K562 (cell line): ENCODE data around the gene AMPD1. TPM values are rescaled to one million over a fixed set of nuclear protein-coding genes. Genes with fewer than 3 reads are reported as not detected.

Experiments
- ATAC-seq: fragments of 200-7000 bp; cut with Tn5 transposase; 3 replicates; pipeline ENCODE4 v1.9.1; 2020; ENCODE audit warnings: moderate library complexity
- BruUV-seq: library from RNA; stranded (reverse); fragments of 400-500 nt; replicated peaks from 2 replicates; lab custom pipeline; 2021; lab: Mats Ljungman, UMichigan
- CTCF ChIA-PET: fragments of 300-600 bp; formaldehyde crosslinking; extraction: SDS; loops from one replicate; lab custom pipeline; 2021; ENCODE audit warnings: low intra/inter-chr PET ratio; lab: Yijun Ruan, JAX
- POLR2A ChIA-PET: fragments of 300-600, 350-650 bp; sonication (Branson Sonifier 250); formaldehyde crosslinking; extraction: SDS; loops from one replicate; lab custom pipeline; 2021; ENCODE audit warnings: antibody characterized with exemption, inconsistent platforms; lab: Yijun Ruan, JAX
- DNase-seq, 4 experiments: peaks; one replicate each; pipeline versions ENCODE4 v3.0.0 to v3.0.0-alpha.2; 2011 to 2018; ENCODE audit warnings: low spot score in 3 of 4, mixed read lengths in 3 of 4; ENCODE audit errors: extremely low read depth in 1 of 4
- FAIRE-seq: peaks from 2 replicates; lab custom pipeline; 2011; peaks lifted over from hg19 to GRCh38; lab: Jason Lieb, UNC
- H2AFZ ChIP-seq: 2 replicates; pipeline ENCODE4 v1.6.0; 2011; ENCODE audit warnings: low read depth, low read length, control low read depth, inconsistent platforms
- H3K27ac ChIP-seq: fragments of 200-600 bp; 3 replicates; pipeline ENCODE4 v1.8.0; 2011; ENCODE audit warnings: low read depth, mild to moderate bottlenecking, control low read depth, inconsistent platforms, low read length, moderate library complexity, mixed read lengths; ENCODE audit errors: extremely low read depth
- H3K27me3 ChIP-seq, 2 experiments: fragments of 300-600 bp in 1 of 2; 2 replicates in 1 of 2; 3 replicates in 1 of 2; pipeline versions ENCODE4 v1.6.0 to v1.8.0; 2011; ENCODE audit warnings: inconsistent platforms in 2 of 2, low read length in 2 of 2, mild to moderate bottlenecking in 1 of 2, mixed read lengths in 1 of 2, moderate library complexity in 1 of 2; ENCODE audit not compliant: control insufficient read depth in 2 of 2, insufficient read depth in 2 of 2
- H3K36me3 ChIP-seq: fragments of 300-600 bp; 3 replicates; pipeline ENCODE4 v1.8.0; 2011; ENCODE audit warnings: mild to moderate bottlenecking, low read length, inconsistent platforms; ENCODE audit not compliant: control insufficient read depth, insufficient read depth
- H3K4me1 ChIP-seq, 2 experiments: fragments of 200-600 bp in 1 of 2; replicated peaks in 1 of 2; 2 replicates in 1 of 2; 3 replicates in 1 of 2; pipeline versions ENCODE4 v1.5.1 to v1.8.0; 2011; ENCODE audit warnings: inconsistent platforms in 2 of 2, low read length in 2 of 2, mild to moderate bottlenecking in 1 of 2, mixed read lengths in 1 of 2, moderate library complexity in 1 of 2; ENCODE audit not compliant: control insufficient read depth in 2 of 2, insufficient read depth in 2 of 2
- H3K4me2 ChIP-seq: 2 replicates; pipeline ENCODE4 v1.6.1; 2011; ENCODE audit warnings: low read length, control low read depth, inconsistent platforms, mixed read lengths; ENCODE audit not compliant: insufficient read depth
- H3K4me3 ChIP-seq: fragments of 200-600 bp; sonication (generic), shearing (Covaris generic); 2 replicates; pipeline ENCODE4 v1.5.1; 2016; ENCODE audit warnings: control low read depth, inconsistent platforms
- H3K79me2 ChIP-seq: fragments of 200-600 bp; 3 replicates; pipeline ENCODE4 v1.8.0; 2011; ENCODE audit warnings: low read length, inconsistent platforms; ENCODE audit not compliant: control insufficient read depth, insufficient read depth
- H3K9ac ChIP-seq, 2 experiments: 2 replicates each; pipeline versions ENCODE4 v1.6.0 to v1.6.1; 2011; ENCODE audit warnings: low read depth in 2 of 2, low read length in 2 of 2, control low read depth in 1 of 2, inconsistent platforms in 1 of 2, mild to moderate bottlenecking in 1 of 2, mixed read lengths in 1 of 2; ENCODE audit not compliant: insufficient read depth in 1 of 2
- H3K9me1 ChIP-seq: one replicate; pipeline ENCODE4 v1.6.0; 2011; ENCODE audit warnings: inconsistent platforms, mild to moderate bottlenecking, low read length, moderate library complexity; ENCODE audit not compliant: control insufficient read depth, insufficient read depth
- H3K9me3 ChIP-seq: replicated peaks from 2 replicates; pipeline ENCODE4 v1.5.1; 2011; ENCODE audit warnings: low read depth, low read length, inconsistent platforms; ENCODE audit not compliant: control insufficient read depth, insufficient read depth
- H4K20me1 ChIP-seq: replicated peaks from 2 replicates; pipeline ENCODE4 v1.6.1; 2011; ENCODE audit warnings: low read length, inconsistent platforms, mixed read lengths; ENCODE audit not compliant: control insufficient read depth, insufficient read depth
- ATF7 ChIP-seq: fragments of 450-650 bp; IDR thresholded peaks from 2 replicates; pipeline ENCODE4 v1.7.1; 2014; ENCODE audit warnings: mild to moderate bottlenecking, moderate library complexity
- CCAR2 ChIP-seq: fragments of 200-400 bp; formaldehyde crosslinking; IDR thresholded peaks from 2 replicates; pipeline ENCODE4 v1.6.1; 2017; ENCODE audit warnings: mild to moderate bottlenecking, low read depth, low read length
- DLX4 ChIP-seq: fragments of 250-450 bp; sonication (Bioruptor Pico); IDR thresholded peaks from 2 replicates; pipeline ENCODE4 v1.6.1; 2021; ENCODE audit warnings: mild to moderate bottlenecking
- GTF2A2 ChIP-seq: IDR thresholded peaks from 2 replicates; pipeline ENCODE4 v1.6.1; 2016; ENCODE audit warnings: mild to moderate bottlenecking, missing genetic modification characterization, missing compliant biosample characterization
- WGBS: fragments of 100-300 bp; shearing (Covaris generic); methylation state at CpG from one replicate; pipeline ENCODE4 v1.1.6; 2016; ENCODE audit warnings: low coverage, mixed read lengths; ENCODE audit not compliant: insufficient coverage; ENCODE audit errors: missing lambda C conversion rate; 5-methylcytosine and 5-hydroxymethylcytosine counted together
- in situ Hi-C: fragments of 300-500 bp; cut with MboI; formaldehyde crosslinking; loops from 4 replicates; pipeline ENCODE4 v1.15.0; 2018; ENCODE audit warnings: inconsistent platforms, mixed read lengths
- intact Hi-C: fragments of 100-400 bp; cut with micrococcal nuclease; formaldehyde crosslinking; loops from 2 replicates; pipeline ENCODE4 v1.14.2; 2022
- polyA plus RNA-seq, 8 experiments: library from polyadenylated mRNA; depleted of rRNA in 4 of 8; stranded (reverse) in 5 of 8; unstranded in 3 of 8; fragments of >200 nt; fragmentation: Nextera tagmentation in 2 of 8; fragmentation: Illumina TruSeq in 1 of 8; extraction: Ambion mirVana in 2 of 8; extraction: Trizol in 1 of 8; gene quantifications; 2 replicates each; pipeline versions ENCODE4 v1.2.1 to v1.2.3, GENCODE V29; 2011 to 2014; ENCODE audit warnings: inconsistent platforms in 1 of 8, missing spikeins in 1 of 8
- total RNA-seq, 7 experiments: library from RNA; depleted of rRNA in 6 of 7; stranded (reverse); fragments of >200 nt in 6 of 7; fragmentation: Illumina TruSeq in 2 of 7; extraction: Trizol in 2 of 7; gene quantifications; 2 replicates each; pipeline versions ENCODE4 v1.2.1 to v1.2.3, GENCODE V29; 2011 to 2021; ENCODE audit warnings: low replicate concordance in 1 of 7
- TF ChIP-seq, protein P1 (sequence below): sonication (generic); formaldehyde crosslinking; IDR thresholded peaks from 2 replicates; pipeline ENCODE4 v1.8.1; 2022; ENCODE audit warnings: missing genetic modification reagents

AMPD1 gene
- total and polyA plus RNA-seq, 9 of the 15 experiments (the other 6 are each of a cell fraction or from before 2014, with no cell fraction given), result 0.04 to 0.17 TPM; not detected in 7

GRCh38 chr1:114676115-114676514, 19.2 kb downstream of the AMPD1 start:
- FAIRE-seq (no peak), ATAC-seq (no peak), DNase-seq (no peak)
- H3K9me3 ChIP-seq, result no peaks in the 10 kb centered on the region
- no peaks in the 10 kb centered on the region for H3K79me2 ChIP-seq
- no TSS peak for BruUV-seq
- H3K27ac ChIP-seq, result no peak overlapping the region
- H2AFZ ChIP-seq, result no peak overlapping the region
- H3K9me1 ChIP-seq, result no peaks in the 10 kb centered on the region
- no peak overlapping the region for H3K9ac ChIP-seq
- POLR2A ChIA-PET, result no interaction called here
- CTCF ChIA-PET, result no interaction called here
- intact Hi-C loops (no loop called here), in situ Hi-C loops (no loop called here)
- peak; percentile 58; the same call in 1 of the 2 replicates for TF ChIP-seq ATF7
- TF ChIP-seq CCAR2, result no peak
- no peak for TF ChIP-seq GTF2A2 (tag)
- TF ChIP-seq DLX4 (CRISPR knock-in tag), result no peak
- TF ChIP-seq, protein P1, sequence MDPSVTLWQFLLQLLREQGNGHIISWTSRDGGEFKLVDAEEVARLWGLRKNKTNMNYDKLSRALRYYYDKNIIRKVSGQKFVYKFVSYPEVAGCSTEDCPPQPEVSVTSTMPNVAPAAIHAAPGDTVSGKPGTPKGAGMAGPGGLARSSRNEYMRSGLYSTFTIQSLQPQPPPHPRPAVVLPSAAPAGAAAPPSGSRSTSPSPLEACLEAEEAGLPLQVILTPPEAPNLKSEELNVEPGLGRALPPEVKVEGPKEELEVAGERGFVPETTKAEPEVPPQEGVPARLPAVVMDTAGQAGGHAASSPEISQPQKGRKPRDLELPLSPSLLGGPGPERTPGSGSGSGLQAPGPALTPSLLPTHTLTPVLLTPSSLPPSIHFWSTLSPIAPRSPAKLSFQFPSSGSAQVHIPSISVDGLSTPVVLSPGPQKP (CRISPR knock-in tag), result no peak
- H3K4me2 ChIP-seq, result no peak overlapping the region
- H3K36me3 ChIP-seq, result no peaks in the 10 kb centered on the region
- H4K20me1 ChIP-seq, result no peaks in the 10 kb centered on the region
- H3K27me3 ChIP-seq, result peaks cover 15 to 25% of the 10 kb centered on the region in 2 experiments
- no peak overlapping the region for H3K4me3 ChIP-seq
- 0% methylated on average over 1 of the region's 1 CpG for WGBS
- H3K4me1 ChIP-seq, result no peaks in the 10 kb centered on the region
